Measurements from ENCODE around the gene CRACDL. TPM values are rescaled to one million over a fixed set of nuclear protein-coding genes. Genes with fewer than 3 reads are reported as not detected.

The CRACDL gene
- total RNA-seq, 1 donor from 2014 or later = 17.8 TPM

DNA sequence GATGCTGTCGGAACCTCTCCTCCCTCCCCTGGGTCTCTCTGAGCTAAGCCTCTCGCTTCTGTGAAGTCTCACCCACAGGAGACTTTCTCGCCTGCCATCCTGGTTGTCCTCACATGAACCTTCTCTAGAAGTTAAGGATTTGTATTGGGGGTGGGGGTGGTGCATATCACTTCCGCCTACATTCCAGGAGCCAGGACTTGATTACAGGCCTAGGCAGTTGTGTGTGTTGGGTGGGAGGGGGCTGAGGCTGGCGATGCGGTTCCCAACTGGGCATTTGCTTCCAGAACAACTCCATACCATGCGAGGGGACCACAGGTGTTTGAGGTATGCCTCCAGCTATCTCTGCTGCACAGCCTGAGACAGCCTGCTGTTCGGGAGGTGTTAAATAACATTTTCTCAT is 148.3 kb downstream of the CRACDL start:
- Histone ChIP-seq H3K27me3 (ENCODE audit: low read depth) (no peaks in the 10 kb centered on the region), H3K4me3 (no peak overlapping the region), H3K9me3 (peaks cover 2% of the 10 kb centered on the region), H3K27ac (no peak overlapping the region), H3K36me3 (peaks cover 5% of the 10 kb centered on the region), H3K4me1 (no peaks in the 10 kb centered on the region)
- intact Hi-C loops (cut with DNase I) = no loop called here
- DNase-seq (no peak), ATAC-seq (no peak)
- TF ChIP-seq, protein P1, sequence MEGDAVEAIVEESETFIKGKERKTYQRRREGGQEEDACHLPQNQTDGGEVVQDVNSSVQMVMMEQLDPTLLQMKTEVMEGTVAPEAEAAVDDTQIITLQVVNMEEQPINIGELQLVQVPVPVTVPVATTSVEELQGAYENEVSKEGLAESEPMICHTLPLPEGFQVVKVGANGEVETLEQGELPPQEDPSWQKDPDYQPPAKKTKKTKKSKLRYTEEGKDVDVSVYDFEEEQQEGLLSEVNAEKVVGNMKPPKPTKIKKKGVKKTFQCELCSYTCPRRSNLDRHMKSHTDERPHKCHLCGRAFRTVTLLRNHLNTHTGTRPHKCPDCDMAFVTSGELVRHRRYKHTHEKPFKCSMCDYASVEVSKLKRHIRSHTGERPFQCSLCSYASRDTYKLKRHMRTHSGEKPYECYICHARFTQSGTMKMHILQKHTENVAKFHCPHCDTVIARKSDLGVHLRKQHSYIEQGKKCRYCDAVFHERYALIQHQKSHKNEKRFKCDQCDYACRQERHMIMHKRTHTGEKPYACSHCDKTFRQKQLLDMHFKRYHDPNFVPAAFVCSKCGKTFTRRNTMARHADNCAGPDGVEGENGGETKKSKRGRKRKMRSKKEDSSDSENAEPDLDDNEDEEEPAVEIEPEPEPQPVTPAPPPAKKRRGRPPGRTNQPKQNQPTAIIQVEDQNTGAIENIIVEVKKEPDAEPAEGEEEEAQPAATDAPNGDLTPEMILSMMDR (IDR thresholded peaks at IDR 0.05) = no peak

DNA sequence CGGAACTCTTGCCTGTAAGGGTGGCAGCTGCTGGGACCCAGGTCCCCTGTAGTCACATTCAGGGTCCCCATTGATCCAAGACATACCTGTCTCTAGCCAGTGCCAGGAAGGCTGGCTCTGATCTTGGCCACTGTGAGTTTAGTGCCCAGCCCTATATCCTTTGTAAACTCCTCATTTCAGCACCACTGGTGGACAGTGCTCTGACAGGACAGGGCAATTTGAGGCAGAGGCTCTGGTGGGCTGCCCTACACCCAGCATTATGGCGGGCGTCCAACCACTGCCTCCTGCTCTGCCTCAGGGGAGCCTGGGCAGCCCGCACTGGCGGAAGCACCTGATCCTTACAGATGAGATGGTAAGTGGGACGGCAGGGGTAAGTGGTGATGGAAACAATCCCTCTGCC is 149.8 kb downstream of the CRACDL start:
- intact Hi-C loops (cut with DNase I) = no loop called here
- Histone ChIP-seq H3K27ac (no peak overlapping the region), H3K36me3 (no peaks in the 10 kb centered on the region), H3K4me3 (no peak overlapping the region), H3K4me1 (no peaks in the 10 kb centered on the region), H3K27me3 (ENCODE audit: low read depth) (no peaks in the 10 kb centered on the region), H3K9me3 (peaks cover 14% of the 10 kb centered on the region)
- DNase-seq (no peak), ATAC-seq (no peak)
- TF ChIP-seq, protein P1 (IDR thresholded peaks at IDR 0.05) = no peak

DNA sequence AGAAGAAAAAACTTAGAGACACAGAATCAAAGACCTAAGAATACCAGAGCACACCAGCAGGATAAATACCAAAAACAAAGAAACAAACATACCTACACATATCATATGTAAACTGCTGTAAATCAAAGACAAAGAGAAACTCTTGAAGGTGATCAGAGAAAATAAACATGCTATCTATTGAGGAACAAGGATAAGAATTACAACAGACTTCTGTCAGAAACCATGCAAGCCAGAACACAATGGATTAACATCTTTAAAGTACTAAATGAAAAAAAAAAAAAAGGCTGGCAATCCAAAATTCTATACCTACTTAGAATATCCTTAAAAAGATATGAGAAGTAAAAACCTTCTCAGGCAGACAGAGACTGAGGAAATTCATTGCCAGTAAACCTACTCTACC is 153.5 kb downstream of the CRACDL start:
- TF ChIP-seq, protein P1 (IDR thresholded peaks at IDR 0.05) = no peak
- no peaks in the 10 kb centered on the region for H3K27me3 ChIP-seq (ENCODE audit: low read depth)
- no peaks in the 10 kb centered on the region for H3K36me3 ChIP-seq
- intact Hi-C loops (cut with DNase I) = no loop called here
- H3K27ac ChIP-seq = no peak overlapping the region
- ATAC-seq (no peak), DNase-seq (no peak)
- no peak overlapping the region for H3K4me3 ChIP-seq
- no peaks in the 10 kb centered on the region for H3K4me1 ChIP-seq
- H3K9me3 ChIP-seq = peaks cover 14% of the 10 kb centered on the region

DNA sequence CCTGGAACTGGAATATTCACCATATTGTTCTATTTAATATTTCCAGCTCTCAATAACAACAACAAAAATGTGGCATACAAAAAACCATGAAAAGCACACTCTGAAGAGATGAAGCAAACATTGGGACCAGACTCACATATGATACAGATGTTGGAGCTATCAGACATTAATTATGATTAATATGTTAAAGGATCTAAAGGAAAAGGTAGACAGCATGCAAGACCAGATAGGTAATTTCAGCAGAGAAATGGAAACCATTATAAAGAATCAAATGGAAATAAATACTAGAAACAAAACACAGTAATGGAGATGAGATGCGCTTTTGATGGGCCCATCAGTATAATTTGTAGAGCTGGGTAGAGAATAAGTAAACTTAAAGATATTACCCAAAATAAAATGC is 154.2 kb downstream of the CRACDL start:
- DNase-seq (no peak), ATAC-seq (no peak)
- H3K9me3 ChIP-seq = peaks cover 14% of the 10 kb centered on the region
- intact Hi-C loops (cut with DNase I) = no loop called here
- no peaks in the 10 kb centered on the region for H3K36me3 ChIP-seq
- TF ChIP-seq, protein P1 (IDR thresholded peaks at IDR 0.05) = no peak
- H3K4me3 ChIP-seq = no peak overlapping the region
- no peaks in the 10 kb centered on the region for H3K27me3 ChIP-seq (ENCODE audit: low read depth)
- H3K27ac ChIP-seq = no peak overlapping the region
- H3K4me1 ChIP-seq = no peaks in the 10 kb centered on the region

DNA sequence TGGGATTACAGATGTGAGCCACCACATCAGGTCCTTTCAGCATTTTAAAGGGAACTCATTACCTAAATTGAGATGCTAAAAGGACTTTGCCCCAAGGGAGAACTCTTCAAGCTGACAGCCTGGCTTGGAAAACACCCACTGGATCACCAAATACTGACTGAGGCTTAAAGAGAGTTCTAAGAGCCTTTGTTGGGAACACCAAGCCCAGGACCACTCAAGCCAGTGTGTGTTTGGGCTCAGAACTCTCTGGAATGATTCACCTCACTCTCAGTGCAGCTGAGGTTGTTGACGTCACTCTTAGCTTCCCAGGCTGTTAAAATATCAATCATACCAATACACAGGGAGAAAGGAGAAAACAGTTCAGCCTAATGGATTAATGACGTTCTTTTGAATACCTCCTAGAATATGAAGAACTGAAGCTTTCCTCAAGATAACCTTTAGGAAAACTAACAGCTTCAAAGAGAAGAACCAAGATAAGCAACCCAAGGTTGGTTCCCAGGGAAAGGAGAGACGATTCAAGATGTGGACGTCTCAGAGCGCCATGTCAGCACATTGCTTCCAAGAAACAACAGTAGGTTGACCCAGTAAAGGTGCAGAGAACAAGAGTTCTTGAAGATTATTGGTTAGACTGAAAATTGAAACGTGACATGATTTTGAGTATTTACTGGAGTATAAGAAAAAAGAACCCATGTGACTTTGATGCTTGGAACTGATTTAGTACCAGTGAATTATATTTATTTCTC is 157.1 kb downstream of the CRACDL start:
- H3K4me1 ChIP-seq = peaks cover 9% of the 10 kb centered on the region
- no peak overlapping the region for H3K27ac ChIP-seq
- peaks cover 14% of the 10 kb centered on the region for H3K9me3 ChIP-seq
- H3K36me3 ChIP-seq = no peaks in the 10 kb centered on the region
- ATAC-seq (no peak), DNase-seq (no peak)
- TF ChIP-seq, protein P1 (IDR thresholded peaks at IDR 0.05) = no peak
- no peak overlapping the region for H3K4me3 ChIP-seq
- intact Hi-C loops (cut with DNase I) = no loop called here
- no peaks in the 10 kb centered on the region for H3K27me3 ChIP-seq (ENCODE audit: low read depth)

All from lower lobe of right lung (tissue), 2 donors.